Esophagus squamous epithelium (tissue), 5 donors: ENCODE results near the gene PXMP2. TPM values are rescaled to one million over a fixed set of nuclear protein-coding genes. Genes with fewer than 3 reads are reported as not detected.

ENCODE experiments used
- DNase-seq: peaks from one replicate; lab custom pipeline; 2025; lab: John Stamatoyannopoulos, UW
- H3K27ac ChIP-seq, 4 donors: fragments of 200-600 bp; sonication (generic); one replicate each; pipeline ENCODE4 v1.5.1; 2016 to 2019; ENCODE audit warnings: mild to moderate bottlenecking in 1 of 4
- H3K27me3 ChIP-seq, 4 donors: fragments of 200-600 bp; sonication (generic); 1 replicate in 3 of 4; 2 replicates in 1 of 4; pipeline versions ENCODE4 v1.5.1 to v1.6.0; 2017 to 2021; ENCODE audit warnings: antibody characterized with exemption in 1 of 4
- H3K36me3 ChIP-seq, 3 donors: fragments of 200-600 bp; sonication (generic); one replicate each; pipeline ENCODE4 v1.5.1; 2016 to 2019
- H3K4me1 ChIP-seq, 3 donors: fragments of 200-600 bp; sonication (generic); one replicate each; pipeline ENCODE4 v1.5.1; 2017 to 2019
- H3K4me3 ChIP-seq, 4 donors: fragments of 200-600 bp; sonication (generic); 1 replicate in 3 of 4; 2 replicates in 1 of 4; pipeline ENCODE4 v1.5.1; 2016 to 2019; ENCODE audit warnings: mild to moderate bottlenecking in 2 of 4, moderate library complexity in 1 of 4
- H3K9me3 ChIP-seq, 3 donors: fragments of 200-600 bp; sonication (generic); one replicate each; pipeline ENCODE4 v1.5.1; 2016 to 2019
- POLR2A ChIP-seq, 4 donors: fragments of 450-650 bp; IDR thresholded peaks; one replicate each; pipeline ENCODE4 v1.6.1; 2017; ENCODE audit warnings: antibody characterized with exemption in 4 of 4, mild to moderate bottlenecking in 4 of 4, moderate library complexity in 3 of 4
- WGBS, 2 donors: methylation state at CpG; one replicate each; pipeline ENCODE4 v1.1.5; 2018; 5-methylcytosine and 5-hydroxymethylcytosine counted together
- intact Hi-C: fragments of 100-400 bp; cut with DNase I; formaldehyde crosslinking; loops from one replicate; pipeline ENCODE4 v1.15.0; 2022
- total RNA-seq, 4 donors: library from RNA; depleted of rRNA; stranded (reverse); fragments of >200 nt; gene quantifications; one replicate each; pipeline ENCODE4 v1.1.0, GENCODE V29; 2016
- TF ChIP-seq, protein P1 (sequence below), 6 experiments: fragments of 450-650 bp in 4 of 6; fragments of 200-600 bp in 2 of 6; sonication (generic) in 2 of 6; IDR thresholded peaks; one replicate each; pipeline ENCODE4 v1.5.1; 2016 to 2019; ENCODE audit warnings: antibody characterized with exemption in 6 of 6, mild to moderate bottlenecking in 4 of 6, moderate library complexity in 4 of 6
- donor health status: DM: yes; HTN: yes; CAD: no.

PXMP2 gene
- total RNA-seq, 4 donors from 2014 or later, result 16.3 to 31.9 (median 18.5) TPM

DNA sequence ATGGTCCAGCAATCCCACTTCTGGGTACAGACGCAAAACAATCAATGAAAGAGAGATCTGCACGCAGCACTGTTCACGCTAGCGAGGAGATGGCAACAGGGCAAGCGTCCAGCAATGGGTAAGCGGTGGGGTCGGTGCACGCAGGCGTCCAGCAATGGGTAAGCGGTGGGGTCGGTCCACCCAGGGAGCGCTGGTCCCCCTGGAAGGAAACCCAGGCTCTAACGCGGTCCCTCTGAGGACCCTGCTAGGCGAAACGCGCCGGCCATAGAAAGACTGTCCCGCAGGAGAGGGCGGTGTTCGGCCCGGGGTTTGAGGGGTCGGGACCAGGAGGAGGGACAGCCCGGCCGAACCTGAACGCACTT is 22.6 kb downstream of the PXMP2 start:
- Histone ChIP-seq H3K27ac (peak overlapping the region; percentile 80 to 88 (median 86)), H3K4me1 (peaks cover 13 to 43% (median 21%) of the 10 kb centered on the region in 3 donors), H3K4me3 (peak overlapping the region; percentile 56 to 97 (median 90)), H3K27me3 (no peaks in the 10 kb centered on the region), H3K9me3 (no peaks in the 10 kb centered on the region), H3K36me3 (peaks cover 0 to 11% (median 0%) of the 10 kb centered on the region in 3 donors)
- intact Hi-C loops, result no loop called here
- TF ChIP-seq, protein P1, sequence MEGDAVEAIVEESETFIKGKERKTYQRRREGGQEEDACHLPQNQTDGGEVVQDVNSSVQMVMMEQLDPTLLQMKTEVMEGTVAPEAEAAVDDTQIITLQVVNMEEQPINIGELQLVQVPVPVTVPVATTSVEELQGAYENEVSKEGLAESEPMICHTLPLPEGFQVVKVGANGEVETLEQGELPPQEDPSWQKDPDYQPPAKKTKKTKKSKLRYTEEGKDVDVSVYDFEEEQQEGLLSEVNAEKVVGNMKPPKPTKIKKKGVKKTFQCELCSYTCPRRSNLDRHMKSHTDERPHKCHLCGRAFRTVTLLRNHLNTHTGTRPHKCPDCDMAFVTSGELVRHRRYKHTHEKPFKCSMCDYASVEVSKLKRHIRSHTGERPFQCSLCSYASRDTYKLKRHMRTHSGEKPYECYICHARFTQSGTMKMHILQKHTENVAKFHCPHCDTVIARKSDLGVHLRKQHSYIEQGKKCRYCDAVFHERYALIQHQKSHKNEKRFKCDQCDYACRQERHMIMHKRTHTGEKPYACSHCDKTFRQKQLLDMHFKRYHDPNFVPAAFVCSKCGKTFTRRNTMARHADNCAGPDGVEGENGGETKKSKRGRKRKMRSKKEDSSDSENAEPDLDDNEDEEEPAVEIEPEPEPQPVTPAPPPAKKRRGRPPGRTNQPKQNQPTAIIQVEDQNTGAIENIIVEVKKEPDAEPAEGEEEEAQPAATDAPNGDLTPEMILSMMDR (IDR thresholded peaks at IDR 0.05), result no peak
- no peak for TF ChIP-seq POLR2A (IDR thresholded peaks at IDR 0.05)
- no peak for DNase-seq
- WGBS, 2 donors, result 0 to 9% methylated on average over 2 to 14 of the region's 26 CpGs

DNA sequence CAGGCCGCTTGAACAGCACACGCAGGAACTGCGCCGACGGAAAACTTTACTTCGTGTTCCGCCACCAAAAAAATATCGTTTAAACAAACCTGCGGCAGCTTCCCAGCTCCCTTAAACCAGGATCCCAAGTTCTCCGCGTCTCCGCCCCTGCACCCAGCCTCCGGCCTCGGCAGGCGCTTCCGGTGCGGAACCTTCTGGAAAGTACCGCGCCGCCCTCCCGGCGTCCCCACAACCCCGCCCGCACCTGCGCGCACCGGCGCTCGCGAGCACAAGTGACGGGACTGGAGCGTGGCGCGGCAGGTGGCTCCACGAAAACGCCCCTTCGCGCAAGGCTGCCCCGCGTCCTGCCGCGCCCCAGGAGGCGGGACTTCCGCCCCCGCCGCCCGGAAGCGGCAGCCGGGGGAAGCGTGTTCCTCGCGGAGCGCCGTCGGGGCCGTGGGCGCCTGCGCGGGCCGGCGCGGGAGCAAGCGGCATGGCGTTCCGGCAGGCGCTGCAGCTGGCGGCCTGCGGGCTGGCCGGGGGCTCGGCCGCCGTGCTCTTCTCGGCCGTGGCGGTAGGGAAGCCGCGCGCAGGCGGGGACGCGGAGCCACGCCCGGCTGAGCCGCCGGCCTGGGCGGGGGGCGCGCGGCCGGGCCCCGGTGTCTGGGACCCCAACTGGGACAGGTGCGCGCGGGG is 23.2 kb downstream of the PXMP2 start, which contains the start of gene PGAM5:
Gene PGAM5, plus strand, starts transcription at position 438 of the 675 bp plus-strand sequence. Its CDS starts 35 bp downstream, at position 473.
- H3K9me3 ChIP-seq, result no peaks in the 10 kb centered on the region
- 1% methylated on average over 28 of the region's 94 CpGs; no CpG with 5 or more reads in 1 of the 2 donors for WGBS, 2 donors
- peaks cover 13 to 43% (median 21%) of the 10 kb centered on the region in 3 donors for H3K4me1 ChIP-seq
- H3K27me3 ChIP-seq, result no peaks in the 10 kb centered on the region
- TF ChIP-seq POLR2A (IDR thresholded peaks at IDR 0.05), result peak in 3 of 4 donors; percentile 57 to 60 (median 58)
- TF ChIP-seq, protein P1 (IDR thresholded peaks at IDR 0.05), result peak in 2 of 6 experiments; percentile 10 to 19
- H3K27ac ChIP-seq, result peak within 1 kb of the TSS; percentile 80 to 88 (median 86)
- intact Hi-C loops, result no loop called here
- H3K4me3 ChIP-seq, result peak within 1 kb of the TSS; percentile 56 to 97 (median 90)
- DNase-seq, result peak; percentile 38
- peaks cover 0 to 16% (median under 1%) of the 10 kb centered on the region in 3 donors for H3K36me3 ChIP-seq

GRCh38 chr12:132711080-132711843 is 23.9 kb downstream of the PXMP2 start:
- WGBS, 2 donors, result 32 to 36% methylated on average over 14 to 15 of the region's 59 CpGs
- Histone ChIP-seq H3K27ac (peak overlapping the region; percentile 76 to 88 (median 83)), H3K9me3 (no peaks in the 10 kb centered on the region), H3K27me3 (no peaks in the 10 kb centered on the region), H3K36me3 (peaks cover 0 to 23% (median 6%) of the 10 kb centered on the region in 3 donors), H3K4me3 (peak overlapping the region; percentile 56 to 97 (median 90)), H3K4me1 (peaks cover 13 to 43% (median 21%) of the 10 kb centered on the region in 3 donors)
- intact Hi-C loops, result no loop called here
- no peak for DNase-seq
- TF ChIP-seq POLR2A (IDR thresholded peaks at IDR 0.05), result no peak
- TF ChIP-seq, protein P1 (IDR thresholded peaks at IDR 0.05), result no peak

GRCh38 chr12:132713123-132713522 is 25.7 kb downstream of the PXMP2 start:
- WGBS, 2 donors, result 51 to 60% methylated on average over 2 of the region's 2 CpGs
- H3K4me1 ChIP-seq, result peaks cover 13 to 43% (median 21%) of the 10 kb centered on the region in 3 donors
- intact Hi-C loops, result no loop called here
- H3K36me3 ChIP-seq, result peaks cover 0 to 37% (median 17%) of the 10 kb centered on the region in 3 donors
- H3K27me3 ChIP-seq, result no peaks in the 10 kb centered on the region
- peak overlapping the region in 3 of 4 donors; percentile 52 to 67 (median 66) for H3K27ac ChIP-seq
- no peaks in the 10 kb centered on the region for H3K9me3 ChIP-seq
- DNase-seq, result no peak
- H3K4me3 ChIP-seq, result peak overlapping the region in 1 of 4 donors; percentile 13
- TF ChIP-seq, protein P1 (IDR thresholded peaks at IDR 0.05), result no peak
- TF ChIP-seq POLR2A (IDR thresholded peaks at IDR 0.05), result no peak
